OCI-LY7 (cell line): Measurements from ENCODE around the gene RNF207.

ENCODE experiments used
- CTCF ChIP-seq: fragments of 200-600 bp; sonication (generic); conservative IDR thresholded peaks from 2 replicates; pipeline ENCODE4 v1.5.1; 2014; ENCODE audit warnings: mild to moderate bottlenecking, antibody characterized with exemption, low read length, moderate library complexity, mixed read lengths
- EZH2phosphoT487 ChIP-seq: fragments of 200-600 bp; sonication (generic); IDR thresholded peaks from 2 replicates; pipeline ENCODE4 v1.6.1; 2018; ENCODE audit warnings: low read depth, borderline replicate concordance, mild to moderate bottlenecking, mixed run types, antibody characterized with exemption, low read length, moderate library complexity, mixed read lengths

- TF ChIP-seq CTCF (no peak), EZH2phosphoT487 (no peak)
These were observed 29.1 kb upstream of the RNF207 start for GRCh38 chr1:6176779-6177178.
